ENCODE results near the gene ENDOV. TPM values are rescaled to one million over a fixed set of nuclear protein-coding genes. Genes with fewer than 3 reads are reported as not detected.

The ENDOV gene
- polyA plus RNA-seq, 1 donor (not counting 4 experiments of a cell fraction or from before 2014, with no cell fraction given): 10.9 TPM

- H3K4me3 ChIP-seq (ENCODE audit: control insufficient read depth in 2 of 3, extremely low read depth in 1 of 3, insufficient read depth in 2 of 3, low read depth in 1 of 3, low read length in 3 of 3): no peak overlapping the region
- FAIRE-seq: no peak
- H3K36me3 ChIP-seq (ENCODE audit: control insufficient read depth in 2 of 2, extremely low read depth in 1 of 2, insufficient read depth in 2 of 2, low read length in 2 of 2): no peaks in the 10 kb centered on the region
- no peaks in the 10 kb centered on the region for H3K79me2 ChIP-seq (ENCODE audit: control insufficient read depth, insufficient read depth, low read length)
- no peak overlapping the region for H3K9ac ChIP-seq (ENCODE audit: control insufficient read depth, extremely low read depth, insufficient read depth, low read length)
- DNase-seq (ENCODE audit: low read depth, low spot score): no peak
- H3K4me1 ChIP-seq (ENCODE audit: control insufficient read depth, extremely low read depth, insufficient read depth, low read length): no peaks in the 10 kb centered on the region
- no peaks in the 10 kb centered on the region for H3K9me1 ChIP-seq (ENCODE audit: control insufficient read depth, extremely low read depth, insufficient read depth, low read length)
- no peak overlapping the region for H3K27ac ChIP-seq (ENCODE audit: control insufficient read depth, insufficient read depth, low read length)
- H4K20me1 ChIP-seq (ENCODE audit: control insufficient read depth, extremely low read depth, insufficient read depth, low read length): no peaks in the 10 kb centered on the region
- no peaks in the 10 kb centered on the region for H3K9me3 ChIP-seq (ENCODE audit: control insufficient read depth, low read depth, low read length)
- no peak overlapping the region for H3K4me2 ChIP-seq (ENCODE audit: control insufficient read depth, extremely low read depth, insufficient read depth, low read depth, low read length)
- peaks cover 74% of the 10 kb centered on the region for H3K27me3 ChIP-seq (ENCODE audit: control insufficient read depth, extremely low read depth, insufficient read depth, low read length)
- TF ChIP-seq CTCF (optimal IDR thresholded peaks at IDR 0.05 in 1 of 3, IDR thresholded peaks at IDR 0.05 in 1 of 3, conservative IDR thresholded peaks at IDR 0.05 in 1 of 3; ENCODE audit: extremely low read depth in 1 of 3, insufficient read depth in 2 of 3, low read length in 3 of 3): no peak
- peak; percentile 34 for TF ChIP-seq EZH2 (IDR thresholded peaks at IDR 0.05; ENCODE audit: low read length)
- H2AFZ ChIP-seq (ENCODE audit: control insufficient read depth, low read length): no peak overlapping the region
- dilution Hi-C loops (cut with MboI; ENCODE audit: extremely low pct_ligation_motif_present, low sequenced_read_pairs): no loop called here
Observed at GRCh38 chr17:80468242-80468641, 53.3 kb downstream of the ENDOV start.

- Histone ChIP-seq H3K9ac (ENCODE audit: control insufficient read depth, extremely low read depth, insufficient read depth, low read length) (no peak overlapping the region), H3K4me1 (ENCODE audit: control insufficient read depth, extremely low read depth, insufficient read depth, low read length) (no peaks in the 10 kb centered on the region), H3K27ac (ENCODE audit: control insufficient read depth, insufficient read depth, low read length) (no peak overlapping the region), H3K36me3 (ENCODE audit: control insufficient read depth in 2 of 2, extremely low read depth in 1 of 2, insufficient read depth in 2 of 2, low read length in 2 of 2) (no peaks in the 10 kb centered on the region), H3K4me2 (ENCODE audit: control insufficient read depth, extremely low read depth, insufficient read depth, low read depth, low read length) (no peak overlapping the region), H3K9me3 (ENCODE audit: control insufficient read depth, low read depth, low read length) (no peaks in the 10 kb centered on the region), H3K9me1 (ENCODE audit: control insufficient read depth, extremely low read depth, insufficient read depth, low read length) (no peaks in the 10 kb centered on the region), H3K79me2 (ENCODE audit: control insufficient read depth, insufficient read depth, low read length) (no peaks in the 10 kb centered on the region), H3K27me3 (ENCODE audit: control insufficient read depth, extremely low read depth, insufficient read depth, low read length) (peaks cover 77% of the 10 kb centered on the region), H4K20me1 (ENCODE audit: control insufficient read depth, extremely low read depth, insufficient read depth, low read length) (no peaks in the 10 kb centered on the region), H2AFZ (ENCODE audit: control insufficient read depth, low read length) (no peak overlapping the region), H3K4me3 (ENCODE audit: control insufficient read depth in 2 of 3, extremely low read depth in 1 of 3, insufficient read depth in 2 of 3, low read depth in 1 of 3, low read length in 3 of 3) (no peak overlapping the region)
- TF ChIP-seq EZH2 (IDR thresholded peaks at IDR 0.05; ENCODE audit: low read length) (peak; percentile 18), CTCF (optimal IDR thresholded peaks at IDR 0.05 in 1 of 3, IDR thresholded peaks at IDR 0.05 in 1 of 3, conservative IDR thresholded peaks at IDR 0.05 in 1 of 3; ENCODE audit: extremely low read depth in 1 of 3, insufficient read depth in 2 of 3, low read length in 3 of 3) (no peak)
- dilution Hi-C loops (cut with MboI; ENCODE audit: extremely low pct_ligation_motif_present, low sequenced_read_pairs): no loop called here
- no peak for FAIRE-seq
- no peak for DNase-seq (ENCODE audit: low read depth, low spot score)
Observed at GRCh38 chr17:80468781-80469493, 54.0 kb downstream of the ENDOV start.
